GM18520 (cell line): ENCODE results near the gene CTNNB1.

Experiments used
- ATAC-seq: cut with Tn5 transposase; IDR thresholded peaks from one replicate; pipeline ENCODE4 v1.9.1; 2021; ENCODE audit not compliant: unreplicated experiment

The CTNNB1 gene

GRCh38 chr3:41213588-41213987, 14.3 kb downstream of the CTNNB1 start:
- ATAC-seq: no peak

- ATAC-seq: no peak
Measured at GRCh38 chr3:41216422-41216821, 17.1 kb downstream of the CTNNB1 start.

DNA sequence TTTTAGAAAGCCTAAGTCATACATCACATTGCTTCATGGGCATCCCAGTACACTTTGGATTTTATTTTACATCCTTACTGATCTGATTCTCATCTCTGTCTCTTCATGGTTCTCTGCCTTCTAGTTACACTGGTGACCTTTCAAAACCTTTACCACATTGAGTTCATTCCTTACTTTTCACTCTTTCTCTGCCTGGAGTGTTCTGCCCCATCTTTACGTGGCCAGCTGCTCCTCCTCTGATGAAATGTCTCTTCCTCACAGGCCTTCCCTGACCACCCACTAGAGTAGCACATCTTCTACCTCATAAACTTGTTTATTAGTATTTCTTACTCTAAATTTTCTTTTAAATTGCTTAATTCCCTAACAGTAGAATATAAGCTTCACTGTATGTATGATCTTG, 17.7 kb downstream of the CTNNB1 start:
- ATAC-seq: no peak

DNA sequence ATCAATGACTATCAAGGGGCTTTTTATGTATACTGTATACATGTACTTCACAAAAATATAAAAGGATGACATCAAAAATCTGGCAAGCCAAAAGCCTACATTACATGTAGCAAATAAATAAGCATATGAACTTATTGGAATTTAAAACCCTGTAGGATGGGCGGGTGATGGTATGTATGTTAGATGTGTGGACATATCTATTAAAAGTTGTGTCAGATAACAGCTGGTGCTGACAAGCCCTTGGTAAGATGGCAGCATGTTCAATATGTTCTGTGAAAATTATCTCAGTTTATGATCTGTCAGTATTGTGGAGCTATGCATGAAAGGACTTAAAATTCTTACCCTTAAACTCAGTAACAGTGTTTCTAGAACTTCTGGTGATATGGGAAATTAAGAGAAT, 20.1 kb downstream of the CTNNB1 start:
- ATAC-seq: no peak

DNA sequence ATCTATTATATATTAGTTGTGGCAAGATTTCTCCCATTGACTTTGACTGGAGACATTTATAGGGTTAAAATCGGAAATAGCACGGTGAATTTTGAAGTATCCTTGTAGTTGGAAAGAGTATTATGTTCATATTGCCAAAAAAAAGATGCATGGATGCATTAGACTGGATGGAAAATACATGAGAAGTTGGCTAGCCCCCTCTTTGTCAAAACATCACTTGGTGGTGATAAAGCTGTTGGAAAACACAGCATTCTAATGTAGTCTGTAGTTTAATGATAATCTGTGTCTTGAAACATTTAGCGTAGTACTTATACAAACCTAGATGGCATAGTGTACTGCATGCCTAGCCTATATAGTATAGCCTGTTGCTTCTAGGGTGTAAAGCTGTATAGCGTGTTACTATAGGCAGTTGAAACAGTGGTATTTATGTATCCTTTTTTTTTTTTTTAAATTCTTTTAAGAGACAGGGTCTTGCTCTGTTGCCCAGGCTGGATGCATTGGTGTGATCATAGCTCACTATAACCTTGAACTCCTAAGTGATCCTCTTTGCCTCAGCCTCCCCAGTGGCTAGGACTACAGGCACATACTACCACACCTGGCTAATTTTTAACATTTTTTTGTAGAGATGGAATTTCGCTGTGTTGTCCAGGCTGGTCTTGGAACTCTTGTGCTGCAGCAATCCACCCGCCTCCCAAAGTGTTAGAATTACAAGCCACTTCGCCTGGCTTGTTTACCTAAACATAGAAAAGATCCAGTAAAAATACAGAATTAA, 21.8 kb downstream of the CTNNB1 start:
- ATAC-seq: no peak

DNA sequence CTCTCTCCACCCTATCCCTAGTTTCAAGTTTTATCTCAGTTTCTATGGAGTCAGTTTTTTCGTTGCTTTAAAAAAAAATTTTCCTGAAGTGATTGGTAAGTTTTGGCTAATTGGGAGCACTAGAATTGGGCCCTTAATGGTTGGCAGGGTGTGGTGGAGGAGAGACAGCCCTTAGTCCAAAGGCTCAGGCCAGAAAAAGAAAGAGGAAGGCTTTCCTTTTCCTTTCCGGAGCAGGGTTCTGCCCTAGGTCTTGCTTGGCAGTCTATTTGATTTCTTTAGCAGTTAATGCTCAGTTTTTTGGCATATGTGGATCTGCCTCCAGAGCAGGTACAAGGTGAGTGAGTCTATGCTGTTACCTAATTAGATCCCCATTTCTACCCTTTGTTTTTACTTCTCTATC, 22.7 kb downstream of the CTNNB1 start:
- ATAC-seq: no peak

- ATAC-seq: no peak
Measured at GRCh38 chr3:41222501-41222900, 23.2 kb downstream of the CTNNB1 start.

DNA sequence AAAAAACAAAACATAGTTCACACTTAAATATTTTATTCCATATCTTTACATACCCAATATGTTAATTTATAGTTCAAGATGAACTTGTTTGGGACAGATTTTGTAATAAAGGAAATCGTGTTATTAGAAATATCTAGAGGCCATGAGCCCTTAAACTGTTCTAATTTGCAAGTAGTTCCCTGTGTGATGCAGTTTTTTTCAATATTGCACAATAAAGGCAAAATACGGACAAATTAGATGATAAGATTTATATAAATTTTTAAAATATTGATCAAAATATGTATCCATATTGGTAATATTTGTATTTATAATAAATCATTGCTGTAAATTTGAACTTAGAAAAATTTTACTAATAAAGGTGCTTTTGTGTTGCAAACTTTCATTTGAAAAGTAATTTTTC, 23.8 kb downstream of the CTNNB1 start:
- ATAC-seq: no peak

GRCh38 chr3:41223691-41224090, 24.4 kb downstream of the CTNNB1 start:
- ATAC-seq: no peak

DNA sequence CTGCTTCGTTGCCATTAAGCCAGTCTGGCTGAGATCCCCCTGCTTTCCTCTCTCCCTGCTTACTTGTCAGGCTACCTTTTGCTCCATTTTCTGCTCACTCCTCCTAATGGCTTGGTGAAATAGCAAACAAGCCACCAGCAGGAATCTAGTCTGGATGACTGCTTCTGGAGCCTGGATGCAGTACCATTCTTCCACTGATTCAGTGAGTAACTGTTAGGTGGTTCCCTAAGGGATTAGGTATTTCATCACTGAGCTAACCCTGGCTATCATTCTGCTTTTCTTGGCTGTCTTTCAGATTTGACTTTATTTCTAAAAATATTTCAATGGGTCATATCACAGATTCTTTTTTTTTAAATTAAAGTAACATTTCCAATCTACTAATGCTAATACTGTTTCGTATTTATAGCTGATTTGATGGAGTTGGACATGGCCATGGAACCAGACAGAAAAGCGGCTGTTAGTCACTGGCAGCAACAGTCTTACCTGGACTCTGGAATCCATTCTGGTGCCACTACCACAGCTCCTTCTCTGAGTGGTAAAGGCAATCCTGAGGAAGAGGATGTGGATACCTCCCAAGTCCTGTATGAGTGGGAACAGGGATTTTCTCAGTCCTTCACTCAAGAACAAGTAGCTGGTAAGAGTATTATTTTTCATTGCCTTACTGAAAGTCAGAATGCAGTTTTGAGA, 25.0 kb downstream of the CTNNB1 start:
- ATAC-seq: no peak

DNA sequence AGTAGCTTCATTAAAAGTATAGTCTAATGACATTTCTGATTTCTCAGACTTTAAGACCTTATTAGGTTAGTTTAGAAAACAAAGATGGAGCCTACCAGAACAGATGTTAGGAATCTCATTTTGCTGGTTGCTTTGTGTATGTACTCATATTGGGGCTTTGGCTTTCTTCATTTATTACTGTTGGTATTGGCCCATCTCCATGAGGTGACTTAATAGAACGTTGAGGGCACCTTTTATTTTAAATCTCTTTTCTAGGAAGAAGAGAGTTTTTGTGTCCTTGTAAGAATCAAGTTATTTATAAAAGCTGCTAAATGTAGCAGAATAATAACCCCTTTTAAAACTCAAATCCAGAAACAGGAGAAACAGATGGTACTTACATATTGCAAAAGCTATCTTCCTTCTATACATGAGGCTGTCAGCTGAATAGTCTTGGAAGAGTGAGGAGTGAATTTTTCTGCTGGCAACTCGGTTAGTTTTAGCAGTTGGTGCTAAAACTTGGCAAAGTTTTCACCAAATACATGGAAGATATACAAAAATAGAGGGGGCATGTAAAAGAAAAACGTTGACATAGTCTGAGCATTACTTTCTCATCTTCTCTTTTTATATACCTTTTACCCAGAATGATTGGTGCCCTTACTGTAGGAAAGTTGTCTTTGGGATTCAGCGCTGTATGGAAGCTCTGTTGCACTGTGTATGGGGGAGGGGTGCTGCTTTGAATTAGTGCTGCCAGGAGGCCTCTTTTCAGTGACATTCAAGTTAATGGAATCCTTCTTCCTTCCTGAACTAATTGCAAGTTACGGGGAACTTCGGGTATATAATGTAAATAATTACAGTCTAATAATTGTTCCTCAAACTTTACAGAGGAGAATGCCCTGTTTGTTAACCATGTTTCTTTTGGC, 35.8 kb downstream of the CTNNB1 start:
- ATAC-seq: no peak

GRCh38 chr3:41236228-41236627, 36.9 kb downstream of the CTNNB1 start:
- ATAC-seq: no peak

GRCh38 chr3:41237907-41238306, 38.6 kb downstream of the CTNNB1 start:
- no peak for ATAC-seq

DNA sequence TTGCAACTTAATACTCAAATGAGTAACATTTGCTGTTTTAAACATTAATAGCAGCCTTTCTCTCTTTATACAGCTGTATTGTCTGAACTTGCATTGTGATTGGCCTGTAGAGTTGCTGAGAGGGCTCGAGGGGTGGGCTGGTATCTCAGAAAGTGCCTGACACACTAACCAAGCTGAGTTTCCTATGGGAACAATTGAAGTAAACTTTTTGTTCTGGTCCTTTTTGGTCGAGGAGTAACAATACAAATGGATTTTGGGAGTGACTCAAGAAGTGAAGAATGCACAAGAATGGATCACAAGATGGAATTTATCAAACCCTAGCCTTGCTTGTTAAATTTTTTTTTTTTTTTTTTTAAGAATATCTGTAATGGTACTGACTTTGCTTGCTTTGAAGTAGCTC, 40.3 kb downstream of the CTNNB1 start:
- no peak for ATAC-seq

- no peak for ATAC-seq
Measured at GRCh38 chr3:41241161-41241560, 41.9 kb downstream of the CTNNB1 start.

DNA sequence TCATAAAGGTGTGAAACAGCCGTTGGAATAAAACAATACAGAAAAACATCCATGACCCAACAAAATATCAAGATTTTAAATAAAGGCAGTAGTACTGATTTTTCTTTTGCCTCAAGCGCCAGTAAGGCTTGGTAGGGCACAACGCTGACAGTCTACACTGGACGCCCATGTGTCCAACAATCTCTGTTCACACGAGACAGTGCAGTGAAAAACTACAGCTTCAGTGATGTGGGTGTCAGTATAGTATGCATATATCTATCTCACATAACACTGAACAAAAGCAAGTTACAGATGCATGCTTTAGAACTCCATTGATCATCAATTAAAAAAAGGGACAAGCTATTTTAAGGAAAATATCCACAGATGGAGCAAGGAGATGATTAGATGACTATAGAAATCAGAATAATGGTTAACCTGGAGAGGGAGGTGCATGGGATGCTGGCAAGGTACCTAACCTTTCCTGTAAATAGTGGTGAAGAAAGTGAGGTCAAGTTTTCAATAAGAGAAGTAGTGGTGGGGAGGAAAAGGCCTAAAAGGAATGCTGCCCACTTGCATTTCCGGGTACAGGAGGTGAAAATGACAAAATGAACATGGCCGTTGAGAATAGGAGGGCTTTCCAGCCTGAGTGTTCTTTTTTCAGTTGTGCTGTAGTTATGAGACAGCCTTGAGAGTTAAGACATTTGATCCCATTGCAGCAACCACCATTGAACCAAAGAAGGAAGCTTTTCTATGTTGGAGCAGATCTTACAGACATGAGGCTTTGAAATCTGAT, 42.7 kb downstream of the CTNNB1 start:
- no peak for ATAC-seq

GRCh38 chr3:41243183-41243582, 43.9 kb downstream of the CTNNB1 start:
- ATAC-seq: no peak

- no peak for ATAC-seq
Measured at GRCh38 chr3:41244620-41245336, 45.5 kb downstream of the CTNNB1 start.

DNA sequence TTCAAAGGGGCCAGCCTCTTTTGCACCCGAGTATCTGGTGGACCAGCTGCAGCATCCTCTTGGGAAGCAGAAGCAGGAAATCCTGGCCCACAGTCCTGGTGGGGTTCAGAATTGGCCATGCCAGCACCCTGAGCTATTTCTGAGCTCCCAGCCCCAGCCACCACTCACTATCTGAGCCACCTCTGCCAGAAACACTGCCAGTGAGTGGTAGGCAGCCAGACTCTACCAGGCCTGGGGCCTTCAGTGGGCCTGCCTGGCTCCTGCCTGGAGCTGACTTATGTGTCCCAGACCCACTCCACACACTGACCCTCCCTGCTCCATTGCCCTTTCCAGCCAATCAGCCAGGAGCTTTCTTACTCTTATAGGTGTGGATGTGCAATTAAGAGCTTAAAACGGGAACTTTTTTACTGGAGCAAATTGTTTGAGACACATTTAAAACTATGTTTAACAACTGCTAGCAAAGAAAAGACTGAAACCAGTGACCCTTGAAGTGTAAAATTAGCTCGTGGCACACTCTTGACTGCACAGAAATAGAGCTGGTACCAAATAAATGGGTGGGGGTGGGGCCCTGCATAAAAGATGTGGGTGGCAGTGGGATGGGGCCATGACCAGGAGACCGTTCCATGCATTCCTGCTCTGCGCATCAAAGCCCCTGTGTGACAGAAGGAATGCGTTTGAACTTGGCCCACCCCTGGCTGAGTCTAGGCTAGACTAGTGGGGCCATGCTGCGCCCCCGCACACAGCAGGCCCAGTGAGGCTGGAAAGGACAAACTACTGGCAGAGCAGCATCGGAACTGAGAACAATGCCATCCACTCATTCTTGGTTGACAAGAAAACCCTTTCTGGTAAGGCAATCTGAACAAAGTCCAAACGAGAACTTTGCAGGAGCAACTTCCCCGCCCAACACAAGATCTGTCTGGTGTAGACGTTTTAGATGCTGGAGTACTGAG, 48.0 kb downstream of the CTNNB1 start:
- ATAC-seq: no peak
